ENCODE measurements around the gene PRKCE. TPM values are rescaled to one million over a fixed set of nuclear protein-coding genes. Genes with fewer than 3 reads are reported as not detected.

Gene PRKCE
- total RNA-seq, 4 donors from 2014 or later: 10.9 to 19.6 (median 14.9) TPM

DNA sequence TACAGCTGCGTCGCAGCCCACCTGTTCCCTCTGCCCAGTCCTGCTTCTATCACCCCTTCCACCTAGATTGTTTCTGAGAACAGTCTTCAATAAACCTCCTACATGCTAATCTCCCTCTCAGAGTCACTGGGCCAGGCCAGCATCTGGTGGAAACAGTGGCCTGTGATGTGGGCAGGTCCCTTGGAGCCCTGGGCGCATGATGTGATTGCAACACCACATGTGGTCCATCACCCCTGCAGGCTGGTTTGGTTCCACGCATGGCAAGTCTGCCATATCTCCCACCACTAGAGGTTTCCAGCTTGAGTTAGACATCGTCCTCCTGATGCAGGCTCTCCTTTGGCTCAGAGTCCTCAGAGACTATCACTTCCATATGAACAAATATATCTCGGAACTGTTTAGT lies 83.5 kb downstream of the PRKCE start:
- TF ChIP-seq CTCF (IDR thresholded peaks at IDR 0.05; ENCODE audit: low read depth): no peak

DNA sequence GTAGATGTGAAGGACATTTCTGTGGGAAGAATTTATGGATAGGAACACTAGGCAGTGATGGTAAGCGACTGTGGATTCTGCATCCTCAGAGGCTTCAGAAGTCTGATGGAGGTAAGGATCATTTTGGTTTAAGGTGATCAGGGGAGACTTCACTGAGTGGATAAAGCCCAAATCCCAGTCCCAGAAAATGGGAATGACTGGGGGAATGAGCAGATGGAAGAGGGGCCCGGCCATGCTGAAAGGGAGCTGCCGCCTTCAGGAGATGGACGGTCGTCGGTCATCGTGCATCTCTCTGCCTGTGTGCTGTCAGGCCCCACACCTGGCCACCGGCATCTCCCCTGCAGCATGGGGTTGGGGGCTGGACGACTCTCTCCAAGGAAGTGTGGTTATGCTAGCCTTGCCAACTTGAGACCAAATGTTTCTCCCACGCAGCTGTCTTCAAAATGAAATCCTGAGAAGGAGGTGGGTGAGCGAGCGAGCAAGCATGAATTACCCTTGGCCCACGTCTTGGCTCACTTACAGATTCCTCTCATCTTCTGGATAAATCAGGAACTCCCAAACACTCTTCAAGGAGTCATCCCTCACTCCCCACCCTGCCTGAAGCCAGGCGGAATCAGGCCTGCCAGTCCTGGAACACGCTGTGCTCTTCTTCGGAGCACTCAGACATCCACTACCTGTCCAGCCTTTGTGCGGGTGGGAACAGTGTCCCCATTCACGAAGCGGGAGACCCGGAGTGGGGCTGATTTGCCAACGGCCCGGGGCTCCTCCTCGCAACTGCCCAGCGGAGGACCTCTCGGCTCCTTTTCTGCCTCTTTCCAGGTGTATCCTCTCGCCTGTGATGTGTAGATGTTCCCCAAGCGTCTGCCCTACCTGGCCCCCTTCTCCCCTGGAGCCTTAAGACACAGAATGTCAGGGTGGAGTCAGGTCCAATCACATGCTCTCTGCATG lies 85.6 kb downstream of the PRKCE start:
- no peak for TF ChIP-seq CTCF (IDR thresholded peaks at IDR 0.05; ENCODE audit: low read depth)

GRCh38 chr2:45739796-45740485 lies 88.5 kb downstream of the PRKCE start:
- no peak for TF ChIP-seq CTCF (IDR thresholded peaks at IDR 0.05; ENCODE audit: low read depth)

DNA sequence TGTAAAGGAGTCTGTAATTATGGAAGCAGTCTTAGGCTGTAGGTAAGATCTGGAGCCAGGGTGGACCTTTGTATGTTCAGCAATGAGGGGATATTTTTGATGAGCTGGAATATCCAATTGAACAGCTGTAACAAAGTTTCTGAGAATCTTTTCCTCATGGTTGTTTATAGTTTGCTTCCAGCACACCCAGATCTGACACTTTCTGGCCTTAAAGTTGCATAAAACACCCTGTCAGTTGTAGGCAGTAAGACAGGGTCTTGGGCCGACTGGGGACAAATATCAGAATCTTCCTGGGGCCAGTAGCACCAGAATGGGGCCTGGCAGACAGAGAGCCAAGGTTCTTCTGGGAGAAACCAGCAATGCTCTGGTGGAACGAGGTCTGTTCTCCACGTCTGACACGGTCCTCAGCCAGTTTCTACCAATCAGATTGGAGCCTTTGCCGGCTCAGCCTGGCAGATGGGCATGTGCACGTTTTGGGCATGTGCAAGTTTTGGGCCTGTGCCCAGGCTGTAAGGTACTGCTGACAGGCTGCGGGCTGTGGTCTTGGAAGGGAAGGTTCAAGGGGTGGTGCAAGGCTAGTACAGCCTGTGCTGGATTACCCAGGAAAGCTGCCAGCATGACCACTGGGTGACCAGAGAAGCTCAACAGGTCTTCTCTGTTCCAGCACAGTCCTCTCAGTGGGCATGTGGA lies 89.8 kb downstream of the PRKCE start:
- TF ChIP-seq CTCF (IDR thresholded peaks at IDR 0.05; ENCODE audit: low read depth): no peak

DNA sequence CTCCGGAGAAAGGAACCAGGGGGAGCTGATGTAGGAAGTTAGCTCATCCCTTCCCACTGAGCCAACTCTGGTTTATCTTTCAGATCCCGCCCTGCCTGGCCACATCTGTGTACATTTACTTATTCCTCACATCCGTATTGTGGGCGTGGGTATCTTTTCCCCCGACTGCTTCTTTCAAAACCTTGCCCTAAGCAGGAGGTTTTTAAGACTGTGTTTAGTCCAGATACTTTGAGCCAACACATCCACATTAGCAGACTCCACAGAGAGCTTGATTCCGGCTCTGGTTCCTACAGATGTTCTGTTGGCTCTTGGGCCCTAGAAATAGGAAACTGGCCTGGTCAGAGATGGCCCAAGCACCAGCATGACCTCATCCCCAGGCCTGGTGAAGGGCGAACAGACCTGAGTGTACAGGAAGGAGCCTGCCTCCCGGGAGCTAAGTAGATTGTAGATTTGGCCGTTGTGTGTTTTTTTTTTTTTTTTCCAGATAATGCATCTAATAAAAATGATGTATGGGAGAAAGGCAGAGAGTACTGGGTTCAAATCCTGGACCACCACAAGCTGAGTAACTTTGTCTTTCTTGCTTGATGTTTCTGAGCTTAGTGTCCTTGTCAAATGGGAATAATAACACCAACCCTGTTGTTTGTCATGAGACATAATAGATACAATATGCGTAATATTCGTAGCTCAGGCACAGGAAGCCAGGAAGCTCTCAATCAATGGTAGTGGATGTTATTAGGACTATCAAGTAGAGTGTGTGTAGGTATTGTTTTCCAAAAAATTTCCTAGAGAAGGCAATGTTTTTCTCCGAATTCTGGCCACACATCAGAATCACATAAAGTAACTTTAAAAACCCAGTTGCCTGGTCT lies 92.3 kb downstream of the PRKCE start:
- no peak for TF ChIP-seq CTCF (IDR thresholded peaks at IDR 0.05; ENCODE audit: low read depth)

GRCh38 chr2:45745231-45745630 lies 93.8 kb downstream of the PRKCE start:
- TF ChIP-seq CTCF (IDR thresholded peaks at IDR 0.05; ENCODE audit: low read depth): no peak
